ENCODE results near the gene PDZRN3. TPM values are rescaled to one million over a fixed set of nuclear protein-coding genes. Genes with fewer than 3 reads are reported as not detected.

Gene PDZRN3
- total RNA-seq, 2 donors from 2014 or later: not detected

- DNase-seq (ENCODE audit: low spot score) (no peak), ATAC-seq (no peak)
- H3K4me1 Mint-ChIP-seq (ENCODE audit: low read depth in 2 of 2): no peaks in the 10 kb centered on the region
- H3K27me3 Mint-ChIP-seq: no peaks in the 10 kb centered on the region
- peaks cover 4% of the 10 kb centered on the region for H3K9me3 Mint-ChIP-seq
- H3K4me3 Mint-ChIP-seq: no peak overlapping the region
- no peak overlapping the region for H3K27ac Mint-ChIP-seq
- H3K36me3 Mint-ChIP-seq: no peaks in the 10 kb centered on the region
Observed at GRCh38 chr3:73379465-73379864, 245.3 kb downstream of the PDZRN3 start.

DNA sequence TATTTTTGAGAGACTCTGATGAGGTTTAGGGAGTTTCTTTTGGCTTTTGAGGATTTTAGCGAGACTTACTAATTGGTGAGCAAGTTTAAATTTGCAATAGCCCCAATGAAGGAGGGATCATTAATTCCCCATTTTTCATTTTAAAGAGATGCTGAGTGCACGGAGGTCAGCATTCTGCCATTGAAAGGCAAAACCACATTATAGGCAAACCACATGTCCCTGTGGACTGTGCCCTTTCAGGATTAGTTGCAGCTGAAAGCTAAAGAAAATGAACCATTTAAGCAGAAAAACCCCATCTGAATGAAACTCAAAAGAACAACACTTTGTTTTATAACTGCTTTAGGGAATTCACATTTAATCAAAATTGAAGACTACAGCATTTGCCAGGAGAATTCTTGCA, 246.5 kb downstream of the PDZRN3 start:
- H3K9me3 Mint-ChIP-seq: peaks cover 4% of the 10 kb centered on the region
- DNase-seq (ENCODE audit: low spot score): no peak
- H3K36me3 Mint-ChIP-seq: no peaks in the 10 kb centered on the region
- ATAC-seq: no peak
- no peak overlapping the region for H3K27ac Mint-ChIP-seq
- no peaks in the 10 kb centered on the region for H3K4me1 Mint-ChIP-seq (ENCODE audit: low read depth in 2 of 2)
- H3K27me3 Mint-ChIP-seq: no peaks in the 10 kb centered on the region
- H3K4me3 Mint-ChIP-seq: no peak overlapping the region

DNA sequence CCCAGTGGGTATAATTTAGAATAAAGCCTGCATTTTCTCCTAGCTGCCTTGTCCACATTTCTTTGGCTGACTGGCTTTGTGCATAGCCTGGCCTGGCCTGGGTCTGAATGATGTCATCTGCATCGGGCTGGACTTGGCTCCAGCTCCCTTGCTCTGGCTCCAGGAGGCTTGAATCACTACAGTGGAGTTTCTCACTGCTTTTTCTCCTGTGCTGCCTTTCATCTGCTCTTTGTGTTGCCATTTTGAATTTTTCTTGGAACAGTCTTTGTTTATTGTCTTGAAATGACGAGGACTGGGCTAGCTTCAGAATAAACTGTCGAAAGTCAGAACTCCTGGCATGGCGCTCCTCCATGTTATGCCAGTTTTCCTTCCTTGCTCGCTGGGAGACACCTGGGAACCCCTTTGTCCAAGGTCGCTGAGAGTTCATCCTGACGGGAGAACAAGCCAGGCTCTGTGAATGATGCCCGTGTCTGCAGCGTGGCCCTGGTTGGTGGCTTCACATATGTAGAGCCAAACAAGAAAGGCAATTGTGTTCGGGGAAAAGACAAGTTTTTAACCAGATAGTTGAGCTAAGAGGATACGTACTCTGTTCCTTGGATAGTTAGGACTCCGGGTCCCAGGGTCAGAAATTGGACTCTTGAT, 258.9 kb downstream of the PDZRN3 start:
- Mint-ChIP-seq H3K9me3 (peaks cover 3% of the 10 kb centered on the region), H3K4me3 (no peak overlapping the region), H3K4me1 (ENCODE audit: low read depth in 2 of 2) (no peaks in the 10 kb centered on the region), H3K27ac (no peak overlapping the region), H3K36me3 (no peaks in the 10 kb centered on the region), H3K27me3 (no peaks in the 10 kb centered on the region)
- no peak for ATAC-seq
- DNase-seq (ENCODE audit: low spot score): no peak

DNA sequence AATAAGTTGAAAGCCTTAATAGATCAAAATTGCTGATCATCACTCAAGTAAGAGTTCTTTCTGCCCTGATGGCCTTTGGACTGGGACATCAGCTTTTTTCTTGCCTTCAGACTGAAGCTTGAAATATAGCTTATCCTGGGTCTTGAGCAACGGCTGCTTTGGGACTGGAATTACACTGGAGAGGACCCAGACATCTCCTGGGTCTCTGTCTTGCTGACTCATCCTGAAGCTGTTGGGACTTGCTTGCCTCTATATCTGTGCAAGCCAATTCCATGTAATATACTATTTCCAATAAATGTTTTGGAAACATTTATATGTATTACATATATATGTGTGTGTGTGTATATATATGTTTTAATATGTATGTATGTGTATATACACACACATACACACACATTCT, 260.2 kb downstream of the PDZRN3 start:
- no peak overlapping the region for H3K27ac Mint-ChIP-seq
- H3K36me3 Mint-ChIP-seq: no peaks in the 10 kb centered on the region
- no peak for ATAC-seq
- peaks cover 3% of the 10 kb centered on the region for H3K9me3 Mint-ChIP-seq
- no peak overlapping the region for H3K4me3 Mint-ChIP-seq
- no peaks in the 10 kb centered on the region for H3K4me1 Mint-ChIP-seq (ENCODE audit: low read depth in 2 of 2)
- DNase-seq (ENCODE audit: low spot score): no peak
- H3K27me3 Mint-ChIP-seq: no peaks in the 10 kb centered on the region

DNA sequence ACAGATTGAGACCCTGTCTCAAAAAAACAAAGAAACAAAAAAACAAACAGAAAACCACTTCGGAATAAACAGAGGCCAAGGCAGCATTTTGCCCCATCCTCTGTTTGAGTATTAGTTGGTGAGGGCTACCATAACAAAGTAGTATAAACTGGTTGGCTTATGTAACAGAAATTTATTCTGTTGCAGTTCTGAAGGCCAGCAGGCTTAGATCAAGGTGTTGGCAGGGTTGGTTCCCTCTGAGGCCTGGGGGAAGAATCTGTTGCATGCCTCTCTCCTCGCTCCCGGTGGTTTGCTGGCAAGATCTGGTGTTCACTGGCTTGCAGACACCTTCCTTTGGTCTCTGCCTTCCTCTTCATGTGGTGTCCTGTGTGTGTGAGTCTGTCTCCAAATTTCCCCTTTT, 261.6 kb downstream of the PDZRN3 start:
- DNase-seq (ENCODE audit: low spot score) (no peak), ATAC-seq (no peak)
- H3K9me3 Mint-ChIP-seq: peaks cover 3% of the 10 kb centered on the region
- H3K27me3 Mint-ChIP-seq: no peaks in the 10 kb centered on the region
- H3K4me1 Mint-ChIP-seq (ENCODE audit: low read depth in 2 of 2): no peaks in the 10 kb centered on the region
- no peaks in the 10 kb centered on the region for H3K36me3 Mint-ChIP-seq
- H3K27ac Mint-ChIP-seq: no peak overlapping the region
- no peak overlapping the region for H3K4me3 Mint-ChIP-seq

DNA sequence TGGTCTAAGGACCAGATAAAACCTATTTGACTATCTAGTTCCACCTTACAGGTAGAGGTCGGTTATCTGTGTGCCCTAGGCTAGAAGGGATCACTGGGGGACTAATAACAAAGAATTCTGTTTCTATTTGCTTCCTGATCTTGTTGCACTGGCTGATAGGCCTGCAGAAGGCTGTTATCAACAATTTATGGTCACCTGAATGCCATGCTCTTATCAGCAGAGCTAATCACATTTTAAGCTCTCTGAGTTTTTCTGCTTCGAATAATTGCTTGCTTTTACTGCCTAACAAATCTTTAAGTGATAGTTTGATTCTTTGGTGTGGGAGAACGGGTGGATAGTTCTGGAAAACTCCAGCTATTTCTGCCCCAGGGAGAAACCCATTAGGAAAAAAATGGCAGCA, 263.1 kb downstream of the PDZRN3 start:
- Mint-ChIP-seq H3K4me1 (ENCODE audit: low read depth in 2 of 2) (no peaks in the 10 kb centered on the region), H3K27ac (no peak overlapping the region), H3K27me3 (no peaks in the 10 kb centered on the region), H3K4me3 (no peak overlapping the region), H3K36me3 (no peaks in the 10 kb centered on the region), H3K9me3 (peaks cover 3% of the 10 kb centered on the region)
- ATAC-seq: no peak
- no peak for DNase-seq (ENCODE audit: low spot score)

- DNase-seq (ENCODE audit: low spot score) (no peak), ATAC-seq (no peak)
- peaks cover 3 to 6% of the 10 kb centered on the region in 2 donors for H3K27me3 Mint-ChIP-seq
- H3K27ac Mint-ChIP-seq: no peak overlapping the region
- H3K9me3 Mint-ChIP-seq: peaks cover 3% of the 10 kb centered on the region
- no peak overlapping the region for H3K4me3 Mint-ChIP-seq
- H3K36me3 Mint-ChIP-seq: no peaks in the 10 kb centered on the region
- no peaks in the 10 kb centered on the region for H3K4me1 Mint-ChIP-seq (ENCODE audit: low read depth in 2 of 2)
Observed at GRCh38 chr3:73353649-73354217, 271.0 kb downstream of the PDZRN3 start.

- ATAC-seq (no peak), DNase-seq (ENCODE audit: low spot score) (no peak)
- H3K27me3 Mint-ChIP-seq: peaks cover 3 to 9% of the 10 kb centered on the region in 2 donors
- H3K9me3 Mint-ChIP-seq: peaks cover 3% of the 10 kb centered on the region
- H3K36me3 Mint-ChIP-seq: no peaks in the 10 kb centered on the region
- H3K27ac Mint-ChIP-seq: no peak overlapping the region
- no peak overlapping the region for H3K4me3 Mint-ChIP-seq
- H3K4me1 Mint-ChIP-seq (ENCODE audit: low read depth in 2 of 2): no peaks in the 10 kb centered on the region
Observed at GRCh38 chr3:73352841-73353645, 271.7 kb downstream of the PDZRN3 start.

DNA sequence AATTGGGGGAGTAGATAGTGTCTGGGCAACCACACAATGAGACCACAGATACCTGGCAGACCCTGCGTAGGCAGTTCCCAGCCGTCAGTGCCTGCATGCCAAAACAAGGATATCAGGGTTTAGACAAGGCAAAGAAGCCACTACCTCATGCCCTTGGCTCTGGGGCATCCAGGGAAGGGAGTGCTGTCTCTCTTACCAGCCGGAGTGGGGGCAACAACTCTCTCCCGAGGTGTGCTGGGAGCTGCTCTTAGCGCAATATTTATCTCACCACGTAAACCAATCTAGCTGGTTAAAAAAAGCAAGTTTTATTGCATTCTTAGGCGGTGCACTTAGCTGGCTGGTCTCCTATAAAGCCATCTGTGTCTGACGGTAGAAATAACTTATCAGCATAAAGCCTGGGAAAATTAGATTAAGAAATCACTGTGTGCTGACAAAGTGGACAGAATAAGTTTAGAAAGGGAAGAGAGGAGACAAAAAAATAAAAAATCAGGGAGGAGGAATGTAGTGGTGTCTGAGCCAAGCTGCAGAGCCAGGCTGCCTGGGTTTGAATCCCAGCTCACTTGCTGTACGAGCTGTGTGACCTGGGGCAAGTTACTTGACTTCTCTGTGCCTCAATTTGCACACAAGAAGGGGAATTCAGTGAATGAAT, 273.2 kb downstream of the PDZRN3 start:
- H3K4me3 Mint-ChIP-seq: no peak overlapping the region
- H3K27me3 Mint-ChIP-seq: peaks cover 3 to 9% of the 10 kb centered on the region in 2 donors
- peaks cover 3% of the 10 kb centered on the region for H3K9me3 Mint-ChIP-seq
- H3K4me1 Mint-ChIP-seq (ENCODE audit: low read depth in 2 of 2): no peaks in the 10 kb centered on the region
- DNase-seq (ENCODE audit: low spot score): no peak
- H3K27ac Mint-ChIP-seq: no peak overlapping the region
- peak in 1 of 2 donors; percentile 17 for ATAC-seq
- no peaks in the 10 kb centered on the region for H3K36me3 Mint-ChIP-seq

DNA sequence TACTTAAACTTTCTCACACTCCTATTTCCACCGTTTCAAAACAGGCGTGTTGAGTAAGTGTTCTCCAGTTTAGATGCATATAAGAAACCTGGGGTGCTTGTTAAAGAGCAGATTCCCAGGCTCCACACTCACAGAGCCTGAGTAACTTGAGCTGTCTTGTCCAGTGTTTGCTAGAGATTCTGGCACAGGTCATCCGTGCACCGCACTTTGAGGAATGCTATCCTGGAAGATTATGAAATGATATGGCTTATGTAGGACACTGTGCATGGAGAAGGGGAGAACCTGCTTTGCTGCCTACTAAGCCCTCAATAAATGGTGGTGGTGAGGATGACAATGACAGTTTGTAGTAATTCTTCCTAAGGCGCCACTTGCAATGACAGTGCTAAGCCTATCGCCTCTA, 273.7 kb downstream of the PDZRN3 start:
- DNase-seq (ENCODE audit: low spot score) (no peak), ATAC-seq (no peak)
- no peak overlapping the region for H3K4me3 Mint-ChIP-seq
- no peak overlapping the region for H3K27ac Mint-ChIP-seq
- H3K36me3 Mint-ChIP-seq: no peaks in the 10 kb centered on the region
- no peaks in the 10 kb centered on the region for H3K4me1 Mint-ChIP-seq (ENCODE audit: low read depth in 2 of 2)
- H3K27me3 Mint-ChIP-seq: peaks cover 3 to 9% of the 10 kb centered on the region in 2 donors
- H3K9me3 Mint-ChIP-seq: peaks cover 3% of the 10 kb centered on the region

- no peak for DNase-seq (ENCODE audit: low spot score)
- Mint-ChIP-seq H3K27me3 (peaks cover 3 to 9% of the 10 kb centered on the region in 2 donors), H3K9me3 (peaks cover 3% of the 10 kb centered on the region), H3K4me1 (ENCODE audit: low read depth in 2 of 2) (no peaks in the 10 kb centered on the region), H3K4me3 (no peak overlapping the region), H3K27ac (no peak overlapping the region), H3K36me3 (no peaks in the 10 kb centered on the region)
- ATAC-seq: no peak
Observed at GRCh38 chr3:73349657-73350056, 275.1 kb downstream of the PDZRN3 start.

DNA sequence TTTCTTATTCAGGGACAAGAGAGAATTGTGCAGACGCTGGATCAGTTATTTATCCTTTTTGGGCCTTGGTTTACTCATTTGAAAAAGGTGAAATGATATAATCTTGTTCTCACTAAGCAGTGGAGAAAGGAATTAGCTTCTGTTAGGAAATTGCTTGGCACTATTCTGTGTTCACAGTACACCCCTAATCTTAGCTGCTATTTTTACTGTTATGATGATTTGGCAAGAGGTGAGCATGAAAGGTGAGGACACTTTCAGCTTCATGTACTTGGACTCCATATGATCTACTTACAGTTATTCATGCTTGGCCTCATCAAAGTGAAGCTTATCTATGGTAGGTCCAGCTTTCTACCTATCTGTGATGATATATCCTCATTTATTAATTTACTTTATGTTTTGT, 282.7 kb downstream of the PDZRN3 start:
- Mint-ChIP-seq H3K36me3 (no peaks in the 10 kb centered on the region), H3K27ac (no peak overlapping the region), H3K4me1 (ENCODE audit: low read depth in 2 of 2) (no peaks in the 10 kb centered on the region), H3K4me3 (no peak overlapping the region), H3K27me3 (no peaks in the 10 kb centered on the region), H3K9me3 (peaks cover 11% of the 10 kb centered on the region)
- ATAC-seq (no peak), DNase-seq (ENCODE audit: low spot score) (no peak)

- H3K4me3 Mint-ChIP-seq: no peak overlapping the region
- no peak overlapping the region for H3K27ac Mint-ChIP-seq
- ATAC-seq (no peak), DNase-seq (ENCODE audit: low spot score) (no peak)
- peaks cover 14% of the 10 kb centered on the region for H3K9me3 Mint-ChIP-seq
- H3K36me3 Mint-ChIP-seq: no peaks in the 10 kb centered on the region
- H3K27me3 Mint-ChIP-seq: no peaks in the 10 kb centered on the region
- no peaks in the 10 kb centered on the region for H3K4me1 Mint-ChIP-seq (ENCODE audit: low read depth in 2 of 2)
Observed at GRCh38 chr3:73341272-73341935, 283.3 kb downstream of the PDZRN3 start.

Data from natural killer cell treated with Interleukin-12 subunit alpha and Interleukin-12 subunit beta and Interleukin-15 and Interleukin-18, amount 100 ng/mL, for 72 hours (primary cell).